ENCODE data around the gene SUN5. TPM values are rescaled to one million over a fixed set of nuclear protein-coding genes. Genes with fewer than 3 reads are reported as not detected.

The SUN5 gene
- total and polyA plus RNA-seq, 8 donors, result not detected

DNA sequence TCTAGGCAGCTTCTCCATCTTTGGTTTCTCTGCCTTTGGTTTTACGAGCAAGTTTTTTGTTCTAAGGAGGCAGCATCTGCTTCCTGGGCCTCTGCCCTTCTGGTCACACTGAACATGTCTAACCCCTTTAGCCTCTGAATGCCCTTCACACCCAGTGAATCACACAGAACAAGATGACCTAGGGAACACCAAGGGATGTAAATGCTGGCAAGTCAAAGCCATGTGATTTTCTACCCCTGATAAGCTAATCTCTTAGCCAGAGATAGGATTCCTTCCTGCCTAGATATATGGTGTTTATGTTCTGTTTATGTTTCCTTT is 20.0 kb upstream of the SUN5 start:
- ATAC-seq (no peak), DNase-seq (no peak)
- Histone ChIP-seq H3K27me3 (peaks cover 0 to 7% of the 10 kb centered on the region in 2 donors), H3K9me3 (no peaks in the 10 kb centered on the region), H3K4me1 (no peaks in the 10 kb centered on the region), H3K27ac (no peak overlapping the region), H3K4me3 (no peak overlapping the region), H3K36me3 (no peaks in the 10 kb centered on the region)
- no peak for TF ChIP-seq CTCF (IDR thresholded peaks at IDR 0.05)
- intact Hi-C loops (cut with DNase I), result no loop called here

DNA sequence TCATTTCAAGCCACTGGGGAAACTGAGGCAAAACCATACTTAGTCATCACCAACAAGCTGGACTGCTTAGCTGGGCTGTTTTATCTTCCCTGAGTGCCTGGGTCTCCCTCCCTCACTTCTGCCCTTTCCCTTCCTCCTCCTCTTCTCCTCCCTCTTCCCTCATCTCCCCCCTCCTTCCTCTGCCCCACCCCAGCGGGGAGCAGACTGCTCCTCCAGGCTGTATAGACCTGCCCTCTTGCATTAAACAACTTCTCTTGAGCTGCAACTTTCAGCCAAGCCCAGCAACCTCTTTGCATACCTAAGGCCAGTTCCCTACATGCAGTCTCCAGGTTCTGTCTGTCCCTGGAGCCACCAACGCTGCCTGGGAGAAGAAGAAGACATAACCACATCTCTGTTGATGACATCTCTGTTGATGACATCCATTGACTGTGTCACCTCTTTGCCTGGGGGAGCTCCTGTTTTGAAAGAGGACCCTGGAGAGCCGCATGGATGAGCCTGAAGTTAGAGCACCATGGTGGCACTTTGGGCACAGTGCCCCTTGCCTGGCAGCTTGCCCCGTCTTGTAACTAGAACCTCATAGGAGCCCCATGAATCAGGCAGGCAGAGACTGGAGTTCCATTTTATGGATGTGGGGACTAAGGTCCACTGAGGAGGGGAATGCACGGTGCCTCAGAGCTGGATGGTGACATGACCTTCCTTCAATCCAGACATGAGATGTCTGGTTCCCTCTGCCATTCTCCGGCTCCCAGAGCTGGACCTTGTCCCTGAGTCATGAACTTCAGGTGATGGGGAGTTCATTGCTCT is 19.4 kb upstream of the SUN5 start:
- Histone ChIP-seq H3K9me3 (no peaks in the 10 kb centered on the region), H3K4me3 (no peak overlapping the region), H3K27me3 (peaks cover 0 to 7% of the 10 kb centered on the region in 2 donors), H3K27ac (no peak overlapping the region), H3K36me3 (no peaks in the 10 kb centered on the region), H3K4me1 (no peaks in the 10 kb centered on the region)
- DNase-seq (no peak), ATAC-seq (no peak)
- TF ChIP-seq CTCF (IDR thresholded peaks at IDR 0.05), result no peak
- intact Hi-C loops (cut with DNase I), result no loop called here

- DNase-seq, result no peak
- H3K27me3 ChIP-seq, result peaks cover 0 to 2% of the 10 kb centered on the region in 2 donors
- intact Hi-C loops (cut with DNase I), result no loop called here
- TF ChIP-seq CTCF (IDR thresholded peaks at IDR 0.05), result no peak
- no peak overlapping the region for H3K4me3 ChIP-seq
- H3K9me3 ChIP-seq, result no peaks in the 10 kb centered on the region
- H3K36me3 ChIP-seq, result no peaks in the 10 kb centered on the region
- H3K4me1 ChIP-seq, result no peaks in the 10 kb centered on the region
- no peak for ATAC-seq
- no peak overlapping the region for H3K27ac ChIP-seq
Observed at GRCh38 chr20:33022694-33023438, 18.6 kb upstream of the SUN5 start.

DNA sequence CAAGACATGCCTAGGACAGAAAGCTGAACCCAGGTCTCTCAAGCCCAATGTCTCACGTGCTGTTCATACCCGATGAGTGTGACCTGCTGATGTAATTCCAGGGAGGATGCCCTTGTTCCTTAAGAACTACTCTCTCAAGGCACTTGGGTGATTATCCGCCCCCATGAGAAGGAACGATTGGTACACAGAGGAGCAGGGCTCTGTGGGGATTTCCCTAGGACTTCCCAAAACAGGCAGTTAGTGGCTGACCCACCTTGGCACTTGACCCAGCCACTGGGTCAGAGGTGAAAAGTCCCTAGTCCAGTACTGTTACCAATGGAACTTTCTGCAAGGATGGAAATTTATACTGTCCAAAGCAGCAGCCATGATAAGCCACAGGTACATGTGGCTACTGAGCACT is 18.1 kb upstream of the SUN5 start:
- ATAC-seq, result no peak
- Histone ChIP-seq H3K27ac (no peak overlapping the region), H3K4me1 (no peaks in the 10 kb centered on the region), H3K4me3 (no peak overlapping the region), H3K27me3 (no peaks in the 10 kb centered on the region), H3K9me3 (no peaks in the 10 kb centered on the region), H3K36me3 (no peaks in the 10 kb centered on the region)
- no peak for TF ChIP-seq CTCF (IDR thresholded peaks at IDR 0.05)
- no peak for DNase-seq
- intact Hi-C loops (cut with DNase I), result no loop called here

GRCh38 chr20:33021879-33022278 is 17.6 kb upstream of the SUN5 start:
- H3K4me3 ChIP-seq, result no peak overlapping the region
- H3K27me3 ChIP-seq, result no peaks in the 10 kb centered on the region
- H3K9me3 ChIP-seq, result no peaks in the 10 kb centered on the region
- no peak for TF ChIP-seq CTCF (IDR thresholded peaks at IDR 0.05)
- intact Hi-C loops (cut with DNase I), result no loop called here
- no peak overlapping the region for H3K27ac ChIP-seq
- no peak for DNase-seq
- H3K4me1 ChIP-seq, result no peaks in the 10 kb centered on the region
- no peak for ATAC-seq
- no peaks in the 10 kb centered on the region for H3K36me3 ChIP-seq

Measured in left lung (tissue), 10 donors.